HepG2 (cell line): ENCODE data around the gene RFC2. TPM values are rescaled to one million over a fixed set of nuclear protein-coding genes. Genes with fewer than 3 reads are reported as not detected.

Source experiments
- ATAC-seq: fragments of 200-7000 bp; cut with Tn5 transposase; 3 replicates; pipeline ENCODE4 v1.9.1; 2020; ENCODE audit warnings: mild to moderate bottlenecking, moderate library complexity
- BruUV-seq: library from RNA; stranded (reverse); fragments of 400-500 nt; replicated peaks from 2 replicates; lab custom pipeline; 2021; lab: Mats Ljungman, UMichigan
- CTCF ChIA-PET: fragments of 300-600 bp; formaldehyde crosslinking; extraction: SDS; loops from one replicate; lab custom pipeline; 2021; ENCODE audit warnings: low total read pairs, inconsistent platforms, low intra/inter-chr PET ratio; lab: Yijun Ruan, JAX
- POLR2A ChIA-PET: fragments of 350-600 bp; sonication (Branson Sonifier 250); formaldehyde crosslinking; loops from one replicate; lab custom pipeline; 2020; ENCODE audit warnings: antibody characterized with exemption, inconsistent platforms; lab: Yijun Ruan, JAX
- DNase-seq: peaks from one replicate; pipeline ENCODE4 v3.0.0-alpha.2; 2015; ENCODE audit warnings: low spot score
- FAIRE-seq: peaks from 3 replicates; lab custom pipeline; 2011; peaks lifted over from hg19 to GRCh38; lab: Jason Lieb, UNC
- H2AFZ ChIP-seq: one replicate; pipeline ENCODE4 v1.6.1; 2011; ENCODE audit warnings: low read length, inconsistent platforms
- H3K27ac ChIP-seq: fragments of 300-600 bp; 3 replicates; pipeline ENCODE4 v1.8.0; 2011; ENCODE audit warnings: mixed run types, mild to moderate bottlenecking, mixed read lengths, low read length, inconsistent platforms; ENCODE audit not compliant: insufficient read depth; ENCODE audit errors: extremely low read length
- H3K27me3 ChIP-seq, 2 experiments: fragments of 200-600 bp in 1 of 2; 2 replicates in 1 of 2; 3 replicates in 1 of 2; pipeline versions ENCODE4 v1.6.0 to v1.8.0; 2011; ENCODE audit warnings: low read length in 2 of 2, mild to moderate bottlenecking in 2 of 2, moderate library complexity in 2 of 2, inconsistent platforms in 1 of 2; ENCODE audit not compliant: insufficient read depth in 2 of 2, control insufficient read depth in 1 of 2
- H3K36me3 ChIP-seq, 2 experiments: fragments of 200-600 bp in 1 of 2; replicated peaks in 1 of 2; 2 replicates in 1 of 2; 3 replicates in 1 of 2; pipeline versions ENCODE4 v1.5.1 to v1.8.0; 2011; ENCODE audit warnings: low read length in 2 of 2, inconsistent platforms in 1 of 2; ENCODE audit not compliant: insufficient read depth in 2 of 2, control insufficient read depth in 1 of 2
- H3K4me1 ChIP-seq: 2 replicates; pipeline ENCODE4 v1.5.1; 2012; ENCODE audit warnings: low read length, inconsistent platforms; ENCODE audit not compliant: insufficient read depth
- H3K4me2 ChIP-seq: 2 replicates; pipeline ENCODE4 v1.6.0; 2011; ENCODE audit warnings: low read depth, low read length, inconsistent platforms
- H3K4me3 ChIP-seq, 3 experiments: fragments of 200-600 bp in 1 of 3; sonication (generic), shearing (Covaris generic) in 1 of 3; replicated peaks in 1 of 3; 2 replicates each; pipeline ENCODE4 v1.5.1; 2011 to 2016; ENCODE audit warnings: low read length in 3 of 3, inconsistent platforms in 2 of 3, low read depth in 2 of 3, mild to moderate bottlenecking in 2 of 3, control low read depth in 1 of 3, mixed read lengths in 1 of 3; ENCODE audit not compliant: insufficient read depth in 1 of 3
- H3K79me2 ChIP-seq: one replicate; pipeline ENCODE4 v1.6.1; 2011; ENCODE audit warnings: low read length, inconsistent platforms; ENCODE audit not compliant: insufficient read depth
- H3K9ac ChIP-seq: 2 replicates; pipeline ENCODE4 v1.6.0; 2011; ENCODE audit warnings: mild to moderate bottlenecking, low read depth, low read length, inconsistent platforms; ENCODE audit not compliant: insufficient read depth
- H3K9me3 ChIP-seq: 2 replicates; pipeline ENCODE4 v1.5.1; 2012; ENCODE audit warnings: mild to moderate bottlenecking, low read length
- H4K20me1 ChIP-seq: 2 replicates; pipeline ENCODE4 v1.6.0; 2011; ENCODE audit warnings: inconsistent platforms, mild to moderate bottlenecking, low read length, moderate library complexity; ENCODE audit not compliant: insufficient read depth
- CERS6 ChIP-seq: sonication (generic); formaldehyde crosslinking; IDR thresholded peaks from 2 replicates; pipeline ENCODE4 v1.5.0; 2020; ENCODE audit warnings: missing genetic modification reagents
- CHD2 ChIP-seq: IDR thresholded peaks from 2 replicates; pipeline ENCODE4 v1.6.1; 2011; ENCODE audit warnings: low read depth, low read length, improper control_type of control experiment
- CHD4 ChIP-seq: fragments of 200-600 bp; sonication (generic); IDR thresholded peaks from 2 replicates; pipeline ENCODE4 v1.7.0; 2017; ENCODE audit warnings: mild to moderate bottlenecking, low read length, borderline replicate concordance
- HES4 ChIP-seq: sonication (generic); formaldehyde crosslinking; IDR thresholded peaks from 2 replicates; pipeline ENCODE4 v1.9.0; 2021; ENCODE audit warnings: mild to moderate bottlenecking, missing genetic modification reagents, borderline replicate concordance
- MAFF ChIP-seq: IDR thresholded peaks from 2 replicates; pipeline ENCODE4 v1.6.1; 2011; ENCODE audit warnings: low read depth, low read length, improper control_type of control experiment
- RFX5 ChIP-seq: IDR thresholded peaks from 2 replicates; pipeline ENCODE4 v1.6.1; 2011; ENCODE audit warnings: low read depth, low read length, improper control_type of control experiment
- TFDP2 ChIP-seq: sonication (generic); formaldehyde crosslinking; IDR thresholded peaks from 2 replicates; pipeline ENCODE4 v1.4.0; 2020; ENCODE audit warnings: missing genetic modification reagents
- ZFP36L2 ChIP-seq: sonication (generic); formaldehyde crosslinking; IDR thresholded peaks from 2 replicates; pipeline ENCODE4 v1.4.0; 2020; ENCODE audit warnings: missing genetic modification reagents
- ZFP82 ChIP-seq: sonication (generic); formaldehyde crosslinking; IDR thresholded peaks from 2 replicates; pipeline ENCODE4 v1.5.1; 2020; ENCODE audit warnings: mild to moderate bottlenecking, missing genetic modification reagents, borderline replicate concordance
- ZNF383 ChIP-seq: sonication (generic); formaldehyde crosslinking; IDR thresholded peaks from 2 replicates; pipeline ENCODE4 v1.4.0; 2020; ENCODE audit warnings: missing genetic modification reagents, mild to moderate bottlenecking, borderline replicate concordance
- ZNF572 ChIP-seq: sonication (generic); formaldehyde crosslinking; IDR thresholded peaks from 2 replicates; pipeline ENCODE4 v1.5.1; 2020; ENCODE audit warnings: mild to moderate bottlenecking, missing genetic modification reagents
- ZNF850 ChIP-seq: sonication (generic); formaldehyde crosslinking; conservative IDR thresholded peaks from 2 replicates; pipeline ENCODE4 v1.9.0; 2021; ENCODE audit warnings: mild to moderate bottlenecking, missing genetic modification reagents
- WGBS: methylation state at CpG from one replicate; pipeline ENCODE4 v1.1.6; 2017; ENCODE audit warnings: low lambda C conversion rate; 5-methylcytosine and 5-hydroxymethylcytosine counted together
- in situ Hi-C: cut with HindIII; loops from 2 replicates; pipeline ENCODE4 v1.10.0; 2017; ENCODE audit warnings: low pct_unique_long_range_greater_than_20kb; ENCODE audit not compliant: extremely low pct_ligation_motif_present
- intact Hi-C: fragments of 100-400 bp; cut with micrococcal nuclease; formaldehyde crosslinking; loops from one replicate; pipeline ENCODE4 v1.10.0; 2022; ENCODE audit not compliant: unreplicated experiment
- polyA plus RNA-seq, 8 experiments: library from polyadenylated mRNA; depleted of rRNA in 3 of 8; stranded (reverse) in 7 of 8; unstranded in 1 of 8; fragments of >200 nt; fragmentation: Illumina TruSeq in 4 of 8; extraction: Trizol in 4 of 8; gene quantifications; 2 replicates each; pipeline versions ENCODE4 v1.2.1 to v1.2.3, GENCODE V29; 2011 to 2016; ENCODE audit warnings: low read depth in 4 of 8, missing spikeins in 1 of 8, mixed read lengths in 1 of 8; ENCODE audit not compliant: insufficient read depth in 1 of 8
- total RNA-seq, 5 experiments: library from RNA; depleted of rRNA; stranded (reverse); fragments of >200 nt; fragmentation: Illumina TruSeq; extraction: Trizol; gene quantifications; 2 replicates each; pipeline ENCODE4 v1.2.3, GENCODE V29; 2016; ENCODE audit warnings: low read depth in 1 of 5

The RFC2 gene
- total and polyA plus RNA-seq, 2 of the 13 experiments (the other 11 are each of a cell fraction or from before 2014, with no cell fraction given), result 14.6 to 43.5 TPM

DNA sequence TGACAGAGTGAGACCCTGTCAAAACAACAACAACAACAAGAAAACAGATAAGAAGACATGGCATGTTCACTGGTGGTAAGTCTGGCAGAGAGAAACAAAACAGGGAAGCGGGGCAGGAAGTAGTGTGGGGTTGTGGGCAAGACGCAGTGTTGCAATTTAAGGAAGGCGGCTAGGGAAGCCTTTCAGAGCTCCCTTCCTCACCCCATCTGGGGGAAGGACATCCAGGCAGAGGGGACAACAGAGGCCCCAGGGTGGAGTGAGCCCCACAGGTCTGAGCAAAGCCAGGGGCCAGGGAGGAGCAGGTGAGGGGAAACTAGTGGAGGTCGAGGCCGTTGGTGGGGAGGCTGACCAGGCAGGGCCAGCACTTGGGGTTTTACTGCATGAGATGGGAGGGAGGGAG lies 27.6 kb downstream of the RFC2 start:
- ATAC-seq, result no peak
- no peak for TF ChIP-seq MAFF
- no peak for TF ChIP-seq CHD4
- no peak for TF ChIP-seq ZFP82
- TF ChIP-seq TFDP2 (CRISPR knock-in tag), result no peak
- TF ChIP-seq CERS6, result no peak
- TF ChIP-seq RFX5, result no peak
- no peak for TF ChIP-seq ZFP36L2 (CRISPR knock-in tag)
- TF ChIP-seq ZNF850 (CRISPR knock-in tag), result no peak
- TF ChIP-seq CHD2, result no peak
- no peak for TF ChIP-seq ZNF383 (CRISPR knock-in tag)
- TF ChIP-seq ZNF572 (CRISPR knock-in tag), result no peak
- TF ChIP-seq HES4 (CRISPR knock-in tag), result no peak
- CTCF ChIA-PET, result no interaction called here
- BruUV-seq, result no TSS peak
- Histone ChIP-seq H4K20me1 (no peaks in the 10 kb centered on the region), H3K4me3 (no peak overlapping the region), H2AFZ (no peak overlapping the region), H3K79me2 (no peaks in the 10 kb centered on the region), H3K36me3 (peaks cover 2 to 14% of the 10 kb centered on the region in 2 experiments; a peak in 3 of 5 replicates), H3K4me2 (no peak overlapping the region), H3K27me3 (no peaks in the 10 kb centered on the region), H3K27ac (no peak overlapping the region), H3K9ac (no peak overlapping the region), H3K4me1 (0 out of 2 replicates have a peak, but pooled peaks cover 8% of the 10 kb centered on the region), H3K9me3 (no peaks in the 10 kb centered on the region)
- in situ Hi-C loops (no loop called here), intact Hi-C loops (no loop called here)
- POLR2A ChIA-PET, result no interaction called here
- FAIRE-seq, result no peak
- 94% methylated on average over 5 of the region's 5 CpGs for WGBS
- no peak for DNase-seq
